HFF-Myc (cell line): ENCODE measurements around the gene NTRK2.

Source experiments
- DNase-seq: peaks from one replicate; pipeline ENCODE4 v3.0.0-alpha.2; 2011; ENCODE audit warnings: low read depth; ENCODE audit errors: extremely low read depth
- H3K4me3 ChIP-seq: replicated peaks from 2 replicates; pipeline ENCODE4 v1.5.1; 2011; ENCODE audit warnings: low read depth, mild to moderate bottlenecking, control low read depth, low read length
- TF ChIP-seq, protein P1 (sequence below): IDR thresholded peaks from 2 replicates; pipeline ENCODE4 v1.5.1; 2012; ENCODE audit warnings: mild to moderate bottlenecking, low read depth, low read length, control low read depth; ENCODE audit errors: missing control alignments

NTRK2 gene

DNA sequence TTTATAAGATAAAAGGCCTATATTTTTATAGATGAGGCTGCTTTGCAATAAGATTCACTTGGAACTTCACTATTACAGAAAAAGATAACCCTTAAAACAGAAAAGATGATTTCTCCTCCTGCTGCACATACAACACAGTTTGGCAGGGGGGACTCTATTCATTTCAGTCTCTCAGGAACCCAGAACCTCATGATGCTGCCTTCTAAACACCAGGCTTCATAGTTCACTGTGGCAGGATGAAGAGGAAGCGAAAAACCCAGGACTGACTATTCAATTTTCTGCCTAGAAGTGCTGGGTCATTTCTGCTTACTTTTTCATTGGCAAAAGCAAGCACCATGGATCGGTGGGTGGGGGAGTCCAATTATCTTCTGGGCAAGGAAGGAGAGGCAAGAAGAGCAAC, 179.5 kb downstream of the NTRK2 start:
- TF ChIP-seq, protein P1, sequence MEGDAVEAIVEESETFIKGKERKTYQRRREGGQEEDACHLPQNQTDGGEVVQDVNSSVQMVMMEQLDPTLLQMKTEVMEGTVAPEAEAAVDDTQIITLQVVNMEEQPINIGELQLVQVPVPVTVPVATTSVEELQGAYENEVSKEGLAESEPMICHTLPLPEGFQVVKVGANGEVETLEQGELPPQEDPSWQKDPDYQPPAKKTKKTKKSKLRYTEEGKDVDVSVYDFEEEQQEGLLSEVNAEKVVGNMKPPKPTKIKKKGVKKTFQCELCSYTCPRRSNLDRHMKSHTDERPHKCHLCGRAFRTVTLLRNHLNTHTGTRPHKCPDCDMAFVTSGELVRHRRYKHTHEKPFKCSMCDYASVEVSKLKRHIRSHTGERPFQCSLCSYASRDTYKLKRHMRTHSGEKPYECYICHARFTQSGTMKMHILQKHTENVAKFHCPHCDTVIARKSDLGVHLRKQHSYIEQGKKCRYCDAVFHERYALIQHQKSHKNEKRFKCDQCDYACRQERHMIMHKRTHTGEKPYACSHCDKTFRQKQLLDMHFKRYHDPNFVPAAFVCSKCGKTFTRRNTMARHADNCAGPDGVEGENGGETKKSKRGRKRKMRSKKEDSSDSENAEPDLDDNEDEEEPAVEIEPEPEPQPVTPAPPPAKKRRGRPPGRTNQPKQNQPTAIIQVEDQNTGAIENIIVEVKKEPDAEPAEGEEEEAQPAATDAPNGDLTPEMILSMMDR: no peak
- no peak overlapping the region for H3K4me3 ChIP-seq
- no peak for DNase-seq

DNA sequence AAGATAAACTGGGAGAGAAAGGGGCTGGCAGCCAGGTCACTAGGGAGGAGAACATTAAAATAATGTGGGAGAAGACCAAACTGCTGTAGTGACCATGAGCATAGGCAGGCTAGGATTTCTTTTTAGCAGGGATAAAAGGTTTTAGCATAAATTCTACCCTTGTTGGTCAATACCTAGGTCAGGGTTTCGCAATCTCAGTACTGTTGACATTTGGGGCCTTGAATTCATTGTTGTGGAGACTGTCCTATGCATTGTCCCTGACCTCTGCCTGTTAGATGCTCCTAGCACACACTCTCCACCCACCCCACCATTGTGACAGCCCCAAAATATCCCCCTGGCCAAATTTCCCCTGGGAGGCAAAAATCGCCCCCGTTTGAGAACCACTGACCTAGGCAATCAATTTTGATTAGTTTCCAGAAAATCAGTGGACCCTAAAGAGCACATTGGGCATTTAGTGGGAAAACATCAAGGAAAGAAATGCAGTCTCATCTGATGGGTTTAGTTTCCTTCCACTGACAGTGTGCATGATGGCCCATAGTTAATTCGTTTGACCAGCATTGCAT, 181.4 kb downstream of the NTRK2 start:
- no peak overlapping the region for H3K4me3 ChIP-seq
- TF ChIP-seq, protein P1: no peak
- DNase-seq: no peak

DNA sequence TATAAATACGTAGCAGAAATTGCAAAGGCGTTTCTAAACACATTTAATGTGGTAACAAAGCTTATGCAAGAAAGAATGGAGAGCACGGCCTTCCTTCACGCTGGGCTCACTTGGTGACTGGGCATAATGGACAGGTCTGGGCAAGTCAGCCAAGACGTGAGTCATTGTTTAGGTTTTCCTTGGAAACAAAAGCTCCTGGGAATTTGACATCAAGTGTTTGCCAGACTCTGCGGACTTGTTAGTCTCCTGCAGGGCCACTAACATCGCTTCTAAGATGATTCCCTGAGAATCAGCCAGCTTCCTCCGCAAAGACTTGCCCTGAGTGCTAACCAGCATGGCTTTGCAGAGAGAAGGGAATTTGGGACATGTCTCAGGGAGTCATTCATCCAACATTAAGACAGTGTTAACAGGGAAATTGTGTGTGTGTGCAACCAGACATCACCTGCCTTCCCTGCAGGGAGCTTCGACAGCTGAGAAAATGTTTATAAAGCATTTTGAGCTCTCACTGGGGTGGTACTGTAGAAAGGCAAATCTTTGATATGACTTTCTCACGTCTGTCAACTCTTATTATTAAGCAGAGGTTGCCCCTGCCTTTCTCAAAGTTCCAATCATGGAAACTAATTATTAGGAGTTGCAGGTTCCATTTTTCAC, 182.5 kb downstream of the NTRK2 start:
- TF ChIP-seq, protein P1: no peak
- DNase-seq: peak; percentile 90

DNA sequence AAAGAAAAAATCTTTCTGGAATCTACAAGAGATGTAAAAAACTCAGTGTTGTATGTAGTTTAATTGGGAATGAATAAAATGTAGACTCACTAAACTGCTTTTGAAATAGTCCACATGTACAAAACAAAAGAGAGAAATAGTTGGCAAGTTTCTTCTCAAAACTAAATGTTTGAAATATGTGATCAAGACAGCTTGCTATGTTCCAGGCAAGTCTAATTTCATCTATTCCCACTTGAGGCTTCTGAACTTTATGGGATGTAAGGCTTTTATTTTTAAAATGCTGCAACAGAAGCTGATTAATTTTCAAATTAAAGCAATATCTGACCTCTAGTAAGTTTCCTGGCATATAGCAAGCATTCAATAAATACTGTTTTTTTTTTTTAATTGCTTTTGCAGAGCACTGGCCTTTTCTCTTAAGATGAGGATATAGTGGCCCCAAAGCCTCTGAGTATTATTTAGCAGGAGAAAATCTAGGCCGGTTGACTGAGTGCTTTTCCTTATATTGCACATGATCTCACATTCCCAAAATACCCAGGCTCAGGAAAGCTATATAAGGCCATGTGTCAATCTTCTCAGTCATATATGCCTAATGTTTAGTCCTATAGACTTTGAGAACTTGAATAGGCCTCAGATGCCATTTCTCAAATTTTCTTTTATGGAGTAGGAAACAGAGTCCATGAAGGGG, 183.2 kb downstream of the NTRK2 start:
- H3K4me3 ChIP-seq: no peak overlapping the region
- TF ChIP-seq, protein P1: no peak
- DNase-seq: no peak

More for the DNA sequence above, 182.5 kb downstream of the NTRK2 start:
- H3K4me3 ChIP-seq: no peak overlapping the region

DNA sequence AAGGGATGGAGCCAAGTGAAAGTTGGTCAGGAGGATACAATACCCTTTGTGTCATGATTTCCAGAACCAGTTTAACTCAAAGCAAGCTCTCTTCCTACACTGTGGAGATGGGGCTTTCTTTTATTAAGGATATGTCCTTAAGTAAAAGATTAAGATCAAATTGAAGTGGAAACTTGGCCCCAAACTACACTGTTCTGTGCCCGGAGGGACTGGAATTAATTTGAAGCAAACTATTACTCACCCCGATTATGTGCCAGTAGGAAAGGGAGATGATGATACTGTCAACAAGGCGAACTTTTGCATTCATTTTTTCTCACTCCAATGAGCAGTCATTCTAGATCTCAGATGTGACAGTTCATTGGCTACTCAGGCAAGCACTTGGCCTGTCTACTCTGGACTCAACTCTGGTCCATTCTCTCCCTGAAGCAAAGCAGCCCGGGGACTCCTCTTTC, 186.7 kb downstream of the NTRK2 start:
- H3K4me3 ChIP-seq: no peak overlapping the region
- DNase-seq: peak; percentile 55
- TF ChIP-seq, protein P1: no peak

DNA sequence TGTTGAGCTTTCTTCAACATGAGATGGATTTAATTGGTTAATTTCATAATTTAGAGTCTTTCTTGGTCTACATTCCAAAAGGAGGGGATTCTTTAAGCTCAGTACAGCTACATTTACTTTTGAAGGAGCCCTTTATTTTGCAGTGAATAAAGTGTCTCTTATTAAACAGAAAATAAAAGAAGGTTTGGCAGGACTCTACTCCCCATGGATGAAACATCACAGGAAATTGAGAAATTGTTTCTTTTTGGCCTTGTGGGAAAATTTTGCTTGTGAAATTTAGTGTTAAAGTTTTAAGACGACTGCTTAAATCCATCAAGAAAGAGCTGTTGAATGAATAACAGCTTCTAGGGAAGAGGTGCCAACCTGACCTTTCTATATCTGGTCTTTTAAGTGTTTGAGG, 187.7 kb downstream of the NTRK2 start:
- no peak for DNase-seq
- TF ChIP-seq, protein P1: no peak
- H3K4me3 ChIP-seq: no peak overlapping the region
